Astrocyte of the hippocampus (primary cell): ENCODE results near the gene COX4I2.
A peak's percentile ranks its signal among the peaks of the same experiment; 100 is the strongest.
"Not testable (repeated sequence)": the region's sequence is repeated elsewhere in the genome, so short reads cannot be mapped to it uniquely, and the experiment has no call there.

ENCODE experiments used
- DNase-seq: peaks from one replicate; pipeline ENCODE4 v3.0.0; 2011; ENCODE audit warnings: low read depth, low spot score

The COX4I2 gene

DNA sequence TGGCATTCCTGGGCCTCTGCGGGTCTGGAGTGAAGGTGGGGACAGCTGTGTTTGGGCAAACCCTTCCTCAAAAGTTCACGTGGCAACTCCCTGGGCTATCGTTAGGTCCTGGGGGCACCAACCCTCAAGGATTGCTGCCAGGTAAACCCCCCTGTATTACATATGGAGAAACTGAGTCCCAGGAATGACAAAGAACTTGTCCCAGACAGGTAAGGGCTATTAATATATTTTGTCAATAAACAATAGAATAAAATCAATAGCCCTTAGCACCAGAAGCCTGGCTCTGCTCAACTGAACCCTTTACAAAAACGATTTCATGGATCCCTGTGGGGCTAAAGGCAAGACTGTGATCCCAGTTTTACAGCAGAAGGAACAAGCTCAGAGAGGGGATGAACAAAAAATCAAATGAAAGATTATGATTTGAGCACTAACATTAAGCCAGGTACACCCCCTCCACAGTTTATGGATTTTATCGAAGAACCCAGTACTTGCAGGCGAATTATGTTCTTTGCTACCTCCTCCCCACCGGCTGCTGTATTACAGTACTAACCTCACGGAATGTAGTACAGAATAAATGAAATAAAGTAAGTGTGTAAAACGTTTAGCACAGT, 30.0 kb upstream of the COX4I2 start:
- DNase-seq, result no peak

DNA sequence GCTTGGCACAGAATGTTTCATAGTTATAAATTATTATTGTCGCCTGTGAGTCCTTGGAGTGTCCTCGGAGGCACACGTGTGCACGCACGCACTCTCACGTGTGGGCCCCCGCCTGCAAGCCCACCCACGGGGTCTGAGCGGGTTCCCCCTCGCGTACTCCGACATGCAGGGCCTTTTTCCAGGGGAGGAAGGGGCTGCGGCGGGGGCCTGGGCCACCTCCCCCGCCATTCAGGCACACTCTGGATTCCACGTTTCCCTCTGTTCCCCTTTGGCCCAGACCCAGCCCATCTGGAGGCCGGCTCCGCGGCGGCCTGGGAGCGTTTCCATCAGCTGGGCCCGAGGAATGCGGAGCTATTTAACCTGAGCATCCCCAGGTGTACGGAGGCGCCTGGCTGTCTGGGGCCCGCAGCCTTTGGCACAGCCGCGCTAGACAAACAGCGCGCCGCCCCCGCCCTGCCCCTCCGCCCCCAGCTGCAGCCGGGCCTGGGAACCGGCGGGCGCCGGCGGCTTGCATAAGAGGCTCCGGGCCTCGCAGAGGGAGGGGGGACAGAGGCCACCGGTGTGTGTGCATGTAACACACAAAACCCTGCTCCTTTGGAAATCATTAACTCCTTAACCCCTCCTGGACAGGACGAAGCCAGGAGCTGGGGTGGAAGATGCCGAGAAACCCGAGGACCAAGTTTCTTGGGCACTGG, 29.3 kb upstream of the COX4I2 start:
- peak; percentile 92 for DNase-seq

DNA sequence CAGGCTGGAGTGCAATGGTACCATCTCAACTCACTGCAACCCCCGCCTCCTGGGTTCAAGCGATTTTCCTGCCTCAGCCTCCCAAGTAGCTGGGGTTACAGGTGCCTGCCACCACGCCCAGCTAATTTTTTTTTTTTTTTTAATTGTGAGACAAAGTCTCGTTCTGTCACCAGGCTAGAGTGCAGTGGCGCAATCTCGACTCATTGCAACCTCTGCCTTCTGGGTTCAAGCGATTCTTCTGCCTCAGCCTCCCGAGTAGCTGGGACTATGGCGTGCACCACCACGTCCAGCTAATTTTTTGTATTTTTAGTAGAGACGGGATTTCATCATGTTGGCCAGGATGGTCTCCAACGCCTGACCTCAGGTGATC, 25.5 kb upstream of the COX4I2 start:
- DNase-seq, result not testable (repeated sequence)

- DNase-seq, result no peak
Observed at GRCh38 chr20:31615416-31615815, 22.3 kb upstream of the COX4I2 start.

DNA sequence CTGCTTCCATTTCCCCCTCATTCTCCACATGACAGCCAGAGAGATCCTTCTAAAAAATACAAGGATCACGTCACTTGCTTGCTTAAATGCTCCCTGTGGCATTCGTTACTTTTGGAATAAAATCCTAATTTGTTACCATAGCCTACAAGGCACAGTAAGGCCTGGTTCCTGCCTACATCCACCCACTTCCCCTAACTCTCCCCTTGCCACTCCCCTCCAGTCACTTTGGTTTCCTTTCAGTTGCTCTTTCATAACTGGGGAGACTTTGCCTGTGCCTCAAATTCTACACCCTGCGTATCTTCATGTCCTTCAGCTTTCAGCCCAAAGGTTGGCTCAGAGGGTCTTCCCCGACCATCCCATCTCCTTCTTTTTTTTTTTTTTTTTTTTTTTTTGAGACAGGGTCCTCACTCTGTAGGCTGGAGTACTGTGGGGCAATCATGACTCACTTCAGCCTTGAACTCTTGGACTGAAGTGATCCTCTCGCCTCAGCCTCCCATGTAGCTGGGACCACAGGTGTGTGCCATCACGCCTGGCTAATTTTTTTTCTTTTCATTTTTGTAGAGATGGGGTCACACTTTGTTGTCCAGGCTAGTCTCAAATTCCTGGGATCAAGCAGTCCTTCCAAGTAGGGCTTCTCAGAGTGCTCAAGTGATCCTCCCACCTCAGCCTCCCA, 20.1 kb upstream of the COX4I2 start:
- no peak for DNase-seq

- no peak for DNase-seq
Observed at GRCh38 chr20:31620246-31620645, 17.5 kb upstream of the COX4I2 start.

DNA sequence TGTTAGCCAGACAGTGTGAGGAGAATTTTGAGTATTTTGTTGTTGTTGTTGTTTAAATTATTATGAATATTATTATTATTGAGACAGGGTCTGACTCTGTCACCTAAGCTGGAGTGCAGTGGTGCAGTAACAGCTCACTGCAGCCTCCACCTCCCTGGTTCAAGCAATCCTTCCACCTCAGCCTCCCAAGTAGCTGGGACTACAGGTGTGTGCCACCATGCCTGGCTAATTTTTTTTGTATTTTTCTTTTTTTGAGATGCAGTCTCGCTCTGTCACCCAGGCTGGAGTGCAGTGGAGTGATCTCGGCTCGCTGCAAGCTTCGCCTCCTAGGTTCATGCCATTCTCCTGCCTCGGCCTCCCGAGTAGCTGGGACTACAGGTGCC, 14.6 kb upstream of the COX4I2 start:
- DNase-seq, result not testable (repeated sequence)

DNA sequence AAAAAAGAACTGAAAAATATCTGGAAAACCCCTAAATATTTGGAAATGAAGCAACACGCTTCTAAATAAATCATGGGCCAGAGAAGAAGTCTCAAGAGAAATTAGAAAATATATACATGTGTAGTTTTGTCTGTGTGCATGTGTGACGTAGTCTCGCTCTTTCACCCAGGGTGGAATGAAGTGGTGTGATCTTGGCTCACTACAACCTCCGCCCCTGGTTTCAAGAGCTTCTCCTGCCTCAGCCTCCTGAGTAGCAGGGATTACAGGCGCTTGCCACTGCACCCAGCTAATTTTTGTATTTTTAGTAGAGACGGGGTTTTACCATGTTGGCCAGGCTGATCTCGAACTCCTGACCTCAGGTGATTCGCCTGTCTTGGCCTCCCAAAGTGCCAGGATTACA, 11.2 kb upstream of the COX4I2 start:
- not testable (repeated sequence) for DNase-seq

DNA sequence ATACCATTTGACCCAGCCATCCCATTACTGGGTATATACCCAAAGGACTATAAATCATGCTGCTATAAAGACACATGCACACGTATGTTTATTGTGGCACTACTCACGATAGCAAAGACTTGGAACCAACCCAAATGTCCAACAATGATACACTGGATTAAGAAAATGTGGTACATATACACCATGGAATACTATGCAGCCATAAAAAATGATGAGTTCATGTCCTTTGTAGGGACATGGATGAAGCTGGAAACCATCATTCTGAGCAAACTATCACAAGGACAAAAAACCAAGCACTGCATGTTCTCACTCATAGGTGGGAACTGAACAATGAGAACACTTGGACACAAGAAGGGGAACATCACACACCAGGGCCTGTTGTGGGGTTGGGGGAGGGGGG, 9.7 kb upstream of the COX4I2 start:
- not testable (repeated sequence) for DNase-seq

- DNase-seq, result no peak
Observed at GRCh38 chr20:31630187-31630790, 7.4 kb upstream of the COX4I2 start.

- DNase-seq, result no peak
Observed at GRCh38 chr20:31632548-31633338, 5.0 kb upstream of the COX4I2 start.

DNA sequence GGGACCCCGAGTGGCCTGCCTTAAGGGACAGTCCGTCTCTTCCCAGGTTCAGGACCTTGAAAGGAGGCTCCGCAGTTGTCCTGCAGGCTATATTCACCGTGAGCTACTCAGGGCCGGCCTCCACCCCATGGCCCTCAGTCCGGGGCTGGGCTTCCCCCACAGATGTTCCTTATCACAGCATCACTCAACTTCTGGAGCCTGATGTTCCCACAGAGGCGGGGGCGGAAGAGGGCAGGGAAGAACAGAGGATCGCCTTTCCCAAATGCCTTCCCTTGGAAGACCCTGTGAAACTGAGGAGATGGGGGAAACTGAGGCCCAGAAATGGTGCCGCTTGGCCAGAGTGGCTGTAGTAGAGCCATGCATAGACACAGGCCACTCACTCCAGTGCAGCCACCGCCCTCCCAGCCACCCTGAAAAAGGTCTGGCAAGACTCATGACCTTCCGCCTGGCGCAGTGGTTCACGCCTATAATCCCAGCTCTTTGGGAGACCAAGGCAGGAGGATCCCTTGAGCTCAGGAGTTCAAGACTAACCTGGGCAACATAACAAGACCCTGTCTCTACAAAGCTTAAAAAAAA, 4.3 kb upstream of the COX4I2 start:
- no peak for DNase-seq

GRCh38 chr20:31638317-31638716, 605 bp downstream of the COX4I2 start:
- DNase-seq, result no peak

DNA sequence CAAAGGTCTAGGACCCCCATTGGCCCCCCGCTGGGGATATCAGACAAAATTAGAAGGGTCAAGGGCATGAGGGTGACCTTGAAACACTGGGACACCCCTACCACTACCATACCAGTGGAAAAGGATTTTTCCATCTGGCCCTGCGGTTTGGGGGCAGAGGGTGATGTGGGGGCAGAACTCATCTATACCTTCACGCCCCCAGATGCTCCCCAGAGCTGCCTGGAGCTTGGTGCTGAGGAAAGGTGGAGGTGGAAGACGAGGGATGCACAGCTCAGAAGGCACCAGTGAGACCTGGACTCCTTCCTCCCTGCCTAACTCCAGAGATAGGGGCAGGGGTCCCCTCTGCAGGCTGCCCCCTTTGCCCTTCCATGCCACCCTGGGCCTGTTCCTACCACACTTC, 1.1 kb downstream of the COX4I2 start:
- DNase-seq, result no peak

DNA sequence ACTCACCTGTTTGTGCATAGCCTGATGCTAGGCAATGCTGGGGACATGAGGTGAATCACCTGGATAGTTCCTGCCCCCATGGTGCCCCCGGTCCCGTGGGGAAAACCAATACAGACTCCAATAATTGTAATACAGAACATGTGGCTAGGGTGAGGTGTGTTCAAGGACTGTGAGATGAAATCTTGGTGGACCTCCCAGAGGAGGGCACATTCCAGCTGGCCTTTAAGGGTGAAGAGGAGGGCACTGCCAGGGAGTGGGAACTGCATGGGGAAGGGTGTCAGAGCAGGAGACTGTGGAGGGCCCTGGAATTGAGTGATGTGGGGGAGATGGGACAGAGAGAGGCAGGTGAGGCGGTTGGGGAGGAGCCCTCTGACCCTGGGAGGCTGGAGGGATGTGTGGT, 2.5 kb downstream of the COX4I2 start:
- DNase-seq, result no peak

GRCh38 chr20:31641391-31641790, 3.7 kb downstream of the COX4I2 start:
- DNase-seq, result no peak

DNA sequence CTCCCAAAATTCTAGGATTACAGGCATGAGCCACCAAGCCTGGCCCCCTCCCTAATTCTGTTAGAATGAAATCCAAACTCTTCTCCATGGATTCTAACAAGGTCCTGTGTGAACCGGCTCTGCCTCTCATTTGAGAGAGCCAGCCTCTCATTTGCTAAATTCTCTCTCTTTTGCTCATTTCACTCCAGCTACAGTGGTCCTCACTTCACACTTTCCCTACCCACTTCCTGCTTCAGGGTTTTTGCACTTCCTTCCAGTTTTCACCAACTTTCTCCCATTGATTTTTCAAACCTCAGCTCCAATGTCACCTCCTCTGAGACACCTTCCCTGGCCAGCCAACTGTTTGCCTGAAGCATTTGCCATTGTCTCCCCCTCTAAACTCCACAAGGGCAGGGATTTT, 5.1 kb downstream of the COX4I2 start:
- no peak for DNase-seq

DNA sequence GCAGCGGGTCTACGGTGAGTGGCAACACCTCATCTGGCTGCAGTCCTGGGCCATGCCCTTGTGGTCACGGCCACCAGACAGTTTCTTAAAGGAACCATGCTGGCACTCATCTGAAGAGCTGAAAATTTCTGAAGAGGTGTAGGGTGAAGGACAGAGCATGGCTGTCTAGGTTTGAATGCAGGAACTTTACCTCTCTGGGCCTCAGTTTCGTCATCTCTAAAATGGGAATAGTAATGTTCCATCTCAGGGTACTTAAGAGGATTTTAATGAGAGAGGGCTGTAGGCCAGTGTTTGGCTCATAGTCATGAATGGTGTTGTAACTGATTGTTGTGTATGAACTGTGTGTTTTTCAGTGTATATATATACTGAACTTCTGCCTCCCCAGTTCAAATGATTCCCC, 5.8 kb downstream of the COX4I2 start:
- DNase-seq, result no peak

- DNase-seq, result no peak
Observed at GRCh38 chr20:31644701-31645100, 7.0 kb downstream of the COX4I2 start.

GRCh38 chr20:31648104-31648503, 10.4 kb downstream of the COX4I2 start:
- not testable (repeated sequence) for DNase-seq

DNA sequence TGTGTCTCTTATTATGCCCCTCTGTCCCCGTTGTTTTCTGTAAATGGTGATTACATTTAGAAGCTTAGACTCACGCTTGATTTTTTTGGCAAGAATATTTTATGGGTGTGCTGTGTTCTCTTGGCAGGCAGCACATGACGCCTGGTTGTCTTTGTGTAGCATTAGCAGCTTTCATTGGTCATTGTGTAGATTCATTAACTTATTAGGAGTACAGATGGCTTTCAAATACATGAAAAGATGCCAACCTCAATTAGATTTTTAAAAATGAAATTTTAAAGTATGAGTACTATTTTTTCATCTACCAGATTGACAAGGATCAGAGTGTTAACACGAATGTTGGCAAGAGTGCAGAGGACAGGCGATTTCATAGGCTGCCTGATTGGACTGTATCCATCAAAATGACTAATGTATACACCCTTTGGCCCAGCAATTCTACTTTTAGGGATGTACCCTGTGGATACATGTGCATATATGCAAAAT, 15.2 kb downstream of the COX4I2 start:
- no peak for DNase-seq
